HG03175 (cell line): ENCODE measurements around the gene IFIT3.
A peak's percentile ranks its signal among the peaks of the same experiment; 100 is the strongest.

Experiments
- ATAC-seq: cut with Tn5 transposase; IDR thresholded peaks from one replicate; pipeline ENCODE4 v1.9.1; 2021; ENCODE audit warnings: mild to moderate bottlenecking, moderate library complexity; ENCODE audit not compliant: unreplicated experiment

The IFIT3 gene

GRCh38 chr10:89355394-89355931, 27.7 kb downstream of the IFIT3 start:
- no peak for ATAC-seq

DNA sequence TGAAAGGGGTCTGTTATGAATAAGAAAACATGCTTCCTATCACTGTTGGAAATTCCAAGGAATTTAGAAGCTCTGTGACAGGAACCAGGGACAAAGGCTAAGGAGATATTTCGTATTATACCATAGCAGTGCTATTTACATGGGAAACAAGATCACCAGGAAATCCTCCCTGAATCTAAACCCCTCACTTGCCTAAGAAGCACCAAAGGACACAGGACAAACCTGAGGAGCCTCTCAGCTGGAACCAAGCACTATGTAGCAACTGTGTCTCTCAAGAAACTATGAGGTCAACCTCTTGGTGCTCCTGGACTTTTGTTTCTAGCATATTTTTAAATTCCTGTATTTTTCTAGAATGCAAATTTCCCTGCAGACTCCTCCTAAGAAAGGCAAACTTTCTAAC, 29.3 kb downstream of the IFIT3 start:
- ATAC-seq: no peak

DNA sequence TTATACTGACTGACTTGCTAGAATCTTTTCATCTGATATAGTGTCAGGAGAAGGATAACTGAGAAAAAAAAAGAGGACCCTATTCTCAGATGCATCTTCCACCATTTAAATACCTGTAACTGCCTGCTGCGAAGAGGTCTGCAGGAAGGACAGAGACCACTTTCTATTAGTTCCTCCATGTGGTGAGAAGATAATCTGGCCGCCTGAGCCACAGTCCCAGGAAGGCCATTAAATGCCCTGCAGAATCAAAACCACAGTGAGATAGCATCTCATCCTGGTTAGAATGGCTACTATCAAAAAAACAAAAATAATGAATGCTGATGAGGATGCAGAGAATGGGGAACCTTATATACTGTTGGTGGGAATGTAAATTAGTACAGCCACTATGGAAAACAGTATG, 30.2 kb downstream of the IFIT3 start:
- ATAC-seq: no peak

DNA sequence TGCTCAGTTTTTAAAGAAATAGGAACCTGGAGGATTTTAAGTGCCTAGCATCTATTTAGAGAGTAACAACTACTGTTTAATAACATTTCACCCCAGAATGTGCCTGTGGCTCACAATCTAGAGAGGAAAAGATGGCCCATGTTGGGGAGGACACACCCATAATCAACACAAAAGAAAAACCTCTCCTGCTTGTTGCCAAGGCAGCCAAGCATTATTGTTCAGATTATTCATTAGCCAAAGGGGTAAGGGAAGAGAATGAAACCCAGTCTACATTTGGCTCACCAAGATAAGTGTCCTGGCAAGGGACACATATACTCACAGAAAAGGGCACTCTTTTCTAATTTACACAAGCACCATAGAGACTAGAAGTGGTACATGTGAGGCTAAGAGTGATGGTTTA, 32.4 kb downstream of the IFIT3 start:
- no peak for ATAC-seq

- ATAC-seq: no peak
Observed at GRCh38 chr10:89362929-89363328, 35.1 kb downstream of the IFIT3 start.

- peak; percentile 55 for ATAC-seq
Observed at GRCh38 chr10:89363729-89364442, 36.1 kb downstream of the IFIT3 start.

GRCh38 chr10:89364531-89364930, 36.7 kb downstream of the IFIT3 start:
- no peak for ATAC-seq

- peak; percentile 88 for ATAC-seq
Observed at GRCh38 chr10:89367529-89367928, 39.7 kb downstream of the IFIT3 start.

DNA sequence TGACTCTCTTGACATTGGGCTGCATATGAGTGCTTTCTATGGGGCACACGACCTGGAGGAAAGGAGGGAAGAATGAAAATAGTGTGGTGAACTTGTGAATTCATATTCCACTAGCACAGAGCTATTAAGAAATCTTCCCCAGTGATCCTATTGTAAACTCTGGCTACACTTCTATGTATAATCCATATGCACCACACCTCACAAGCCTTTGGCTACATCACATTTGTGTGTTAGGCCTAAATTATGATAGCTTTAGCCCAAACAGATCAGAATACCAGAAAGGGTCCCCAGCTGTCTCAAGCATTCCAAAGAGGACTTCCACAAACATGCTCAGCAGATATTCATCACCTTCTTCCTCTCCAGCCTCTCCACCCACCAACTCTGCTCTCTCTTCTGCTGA, 40.3 kb downstream of the IFIT3 start:
- ATAC-seq: no peak

- no peak for ATAC-seq
Observed at GRCh38 chr10:89369156-89370105, 41.6 kb downstream of the IFIT3 start.

DNA sequence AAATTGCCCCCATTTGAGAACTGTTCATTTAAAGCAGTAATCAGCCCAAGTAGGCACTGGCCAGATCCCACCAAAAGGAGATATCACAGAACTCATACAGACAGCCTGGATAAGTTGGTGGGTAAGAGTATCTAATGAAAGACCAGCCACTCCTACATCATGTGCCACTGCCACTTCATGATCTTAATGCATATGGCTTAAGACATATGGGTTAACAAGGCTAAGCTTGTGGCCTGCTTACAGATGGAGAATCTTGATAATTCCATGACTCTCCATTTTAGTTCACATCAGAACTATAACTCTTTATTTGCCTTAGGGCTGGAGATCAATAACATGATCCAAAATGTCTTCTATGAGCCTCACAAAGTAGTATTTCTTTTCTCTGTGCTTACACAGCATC, 43.3 kb downstream of the IFIT3 start:
- no peak for ATAC-seq

GRCh38 chr10:89371987-89372386, 44.2 kb downstream of the IFIT3 start:
- ATAC-seq: no peak

DNA sequence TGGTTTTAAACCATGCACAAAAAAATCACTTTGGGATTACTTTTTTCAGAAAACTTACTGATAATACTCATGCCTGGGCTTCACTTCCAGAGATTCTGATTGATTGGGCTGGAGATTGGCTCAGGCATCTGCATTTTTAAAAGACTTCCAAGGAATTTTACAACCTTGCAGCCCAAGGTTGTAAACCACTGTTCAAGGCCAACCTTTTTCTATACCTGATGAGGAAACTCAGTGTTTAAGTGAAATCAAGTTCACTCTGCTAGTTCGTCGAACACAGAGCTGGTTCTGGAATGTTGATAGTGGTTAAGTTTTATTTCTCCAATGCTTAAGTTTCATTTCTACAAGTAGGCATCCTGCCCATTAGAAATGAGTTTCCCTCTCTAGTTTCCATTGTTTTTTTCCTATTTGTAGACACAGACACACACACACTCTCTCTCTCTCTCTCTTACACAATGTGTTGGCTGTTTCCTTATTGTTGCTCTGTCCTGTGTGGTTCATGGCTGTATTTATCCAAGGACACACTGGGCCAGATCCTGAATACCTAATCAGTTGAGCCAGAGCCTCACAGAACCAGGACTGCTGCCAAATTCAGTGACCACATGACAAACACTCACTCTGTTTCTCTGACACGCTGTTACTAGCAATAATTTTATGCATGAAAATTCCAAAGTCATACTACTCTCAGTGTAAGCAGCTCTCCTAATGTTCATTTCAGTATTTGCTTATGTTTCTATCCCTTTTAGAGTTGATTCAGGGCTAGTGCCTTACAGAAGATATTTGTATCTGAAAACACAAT, 46.3 kb downstream of the IFIT3 start:
- no peak for ATAC-seq

GRCh38 chr10:89374713-89375141, 46.9 kb downstream of the IFIT3 start:
- ATAC-seq: no peak

GRCh38 chr10:89377705-89378637, 50.2 kb downstream of the IFIT3 start, which contains the start of gene IFIT1B:
Gene IFIT1B (plus strand): TSS chr10:89378056. CDS start chr10:89378136, 80 bp downstream.
- ATAC-seq: no peak

DNA sequence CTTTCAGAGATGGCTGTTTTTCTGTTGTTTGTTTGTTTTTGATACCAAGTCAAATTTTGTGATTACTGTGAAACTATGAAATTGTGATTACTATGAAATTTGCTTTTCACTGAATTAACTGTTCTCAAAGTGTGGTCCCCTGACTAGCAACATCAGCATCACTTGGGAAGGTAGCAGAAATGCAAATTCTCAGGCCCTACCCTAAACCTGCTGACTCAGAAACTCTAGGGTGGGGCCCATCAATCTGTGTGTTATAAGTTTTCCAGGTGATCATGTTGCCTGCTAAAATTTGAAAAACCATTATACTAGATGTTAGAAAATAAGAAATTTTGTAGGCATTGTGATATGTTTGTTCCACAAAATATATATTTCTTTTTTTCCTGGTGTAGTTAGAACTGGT, 51.3 kb downstream of the IFIT3 start:
- ATAC-seq: no peak

DNA sequence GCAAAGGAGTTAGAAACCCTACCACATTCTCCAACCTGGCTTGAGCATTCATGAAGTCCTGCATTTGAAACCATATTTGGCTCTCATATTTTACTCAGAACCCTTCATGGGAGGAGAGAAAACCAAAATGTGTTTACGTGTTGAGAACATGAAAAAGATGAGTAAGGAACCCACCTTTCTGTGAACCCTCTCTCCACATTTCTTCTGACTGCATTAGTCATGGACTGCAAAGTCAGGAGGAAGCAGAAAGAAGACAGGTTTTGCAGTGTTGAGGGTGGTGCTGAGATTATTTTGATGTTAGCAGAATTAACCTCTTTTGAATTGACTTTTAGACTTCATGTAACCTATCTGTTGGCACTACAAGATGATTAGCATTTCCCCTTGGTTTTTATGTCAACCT, 55.0 kb downstream of the IFIT3 start:
- no peak for ATAC-seq

DNA sequence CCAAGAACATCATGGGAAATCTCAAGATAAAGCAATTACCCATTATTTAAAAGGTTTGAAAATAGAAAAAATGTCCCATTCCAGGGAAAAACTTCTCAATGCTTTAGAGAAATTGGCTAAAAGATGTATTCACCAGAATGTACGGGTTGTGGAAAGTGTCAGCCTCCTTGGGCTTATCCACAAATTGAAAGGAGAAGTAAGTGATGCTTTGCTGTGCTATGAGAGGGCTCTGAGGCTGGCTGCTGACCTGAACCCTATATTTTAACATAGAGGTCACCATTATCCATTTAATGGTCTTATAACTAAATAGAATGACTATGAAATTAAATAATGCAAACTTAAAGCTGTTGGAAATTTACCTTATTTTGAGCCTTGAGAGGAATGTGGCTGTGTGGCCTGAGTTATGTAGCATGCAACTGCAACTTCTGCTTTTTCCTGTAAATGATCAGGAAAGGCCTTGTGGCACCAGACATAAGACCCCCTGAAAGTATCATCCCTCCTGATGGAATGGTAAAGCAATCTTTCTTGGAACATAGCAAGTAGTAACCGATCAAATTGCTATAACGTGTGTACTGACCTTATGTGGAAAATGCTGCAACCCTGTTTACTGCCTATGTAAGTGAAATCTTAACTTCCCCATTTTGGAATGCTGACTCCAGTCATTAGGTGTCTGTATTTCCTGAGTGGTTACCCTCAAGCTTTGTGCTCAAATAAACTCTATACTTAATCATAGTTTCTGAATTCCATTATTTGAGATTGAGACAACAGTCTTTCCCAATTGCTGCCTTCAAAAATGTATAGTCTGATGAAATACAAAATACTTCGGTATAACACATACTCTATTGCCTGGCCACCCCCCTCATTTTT, 56.9 kb downstream of the IFIT3 start:
- ATAC-seq: no peak

- ATAC-seq: no peak
Observed at GRCh38 chr10:89388806-89389205, 61.0 kb downstream of the IFIT3 start.
